Inferior parietal cortex (tissue), 1 donor: ENCODE data around the gene CMKLR1.

ENCODE experiments used
- DNase-seq: peaks from one replicate; pipeline ENCODE4 v3.0.0-alpha.2; 2016; ENCODE audit errors: extremely low spot score

CMKLR1 gene, protein sequence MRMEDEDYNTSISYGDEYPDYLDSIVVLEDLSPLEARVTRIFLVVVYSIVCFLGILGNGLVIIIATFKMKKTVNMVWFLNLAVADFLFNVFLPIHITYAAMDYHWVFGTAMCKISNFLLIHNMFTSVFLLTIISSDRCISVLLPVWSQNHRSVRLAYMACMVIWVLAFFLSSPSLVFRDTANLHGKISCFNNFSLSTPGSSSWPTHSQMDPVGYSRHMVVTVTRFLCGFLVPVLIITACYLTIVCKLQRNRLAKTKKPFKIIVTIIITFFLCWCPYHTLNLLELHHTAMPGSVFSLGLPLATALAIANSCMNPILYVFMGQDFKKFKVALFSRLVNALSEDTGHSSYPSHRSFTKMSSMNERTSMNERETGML

DNA sequence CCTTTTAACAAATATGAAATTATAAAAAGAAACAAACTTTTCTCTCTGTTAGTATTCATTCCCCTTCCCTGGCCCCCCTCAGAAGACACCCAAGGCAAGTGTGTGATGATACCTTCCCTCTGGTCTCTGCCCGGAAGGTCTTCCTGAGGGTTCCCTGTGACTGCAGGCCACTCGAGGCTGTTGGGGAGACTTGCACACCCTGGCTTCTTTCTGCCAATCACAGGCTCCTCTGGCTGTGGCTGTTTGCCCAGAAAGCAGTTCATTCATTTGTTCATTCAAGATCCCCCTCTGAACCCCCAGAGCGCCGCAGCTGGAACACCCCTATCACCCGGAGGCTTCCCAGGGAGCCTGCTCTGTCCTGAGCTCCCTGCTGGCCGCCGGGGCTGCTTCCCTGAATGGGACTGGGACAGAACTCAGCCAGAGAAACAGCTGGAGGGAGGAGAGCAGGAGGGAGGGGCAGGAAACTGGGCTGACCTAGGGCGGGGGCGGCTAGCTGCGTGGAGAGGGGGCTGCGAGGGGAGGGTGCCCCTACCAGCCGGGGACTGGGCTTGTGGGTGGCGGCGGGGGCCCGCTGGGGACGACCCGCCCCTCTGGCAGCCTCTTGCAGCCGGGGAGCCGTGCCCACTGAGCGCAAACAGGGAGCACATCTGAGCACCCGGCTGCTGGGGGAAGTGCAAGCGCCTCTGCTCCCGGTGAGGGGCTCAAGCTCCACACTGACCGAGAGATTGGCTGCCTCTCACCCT lies at the start of gene CMKLR1:
Gene CMKLR1, minus strand, starts transcription at position 397 of the 743 bp plus-strand sequence. CDS start 45,720 bp downstream, outside the sequence.
- DNase-seq, result no peak

DNA sequence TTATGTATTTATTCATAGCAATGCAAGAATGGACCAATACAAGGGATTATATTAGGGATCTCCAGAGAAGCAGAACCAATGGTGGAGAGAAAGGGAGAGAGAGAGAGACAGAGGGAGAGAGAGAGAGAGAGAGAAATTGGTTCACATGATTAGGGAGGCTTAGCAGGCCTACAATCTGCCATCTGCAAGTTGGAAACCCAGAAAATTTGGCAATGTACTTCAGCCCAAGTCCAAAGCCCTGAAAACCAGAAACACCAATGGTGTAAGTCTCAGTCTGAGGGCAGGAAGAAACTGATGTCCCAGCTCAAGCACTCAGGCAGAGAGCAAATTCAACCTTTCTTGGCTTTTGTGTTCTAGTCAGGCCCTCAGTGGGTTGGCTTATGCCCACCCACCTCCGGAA lies 48.7 kb upstream of the CMKLR1 start:
- no peak for DNase-seq

DNA sequence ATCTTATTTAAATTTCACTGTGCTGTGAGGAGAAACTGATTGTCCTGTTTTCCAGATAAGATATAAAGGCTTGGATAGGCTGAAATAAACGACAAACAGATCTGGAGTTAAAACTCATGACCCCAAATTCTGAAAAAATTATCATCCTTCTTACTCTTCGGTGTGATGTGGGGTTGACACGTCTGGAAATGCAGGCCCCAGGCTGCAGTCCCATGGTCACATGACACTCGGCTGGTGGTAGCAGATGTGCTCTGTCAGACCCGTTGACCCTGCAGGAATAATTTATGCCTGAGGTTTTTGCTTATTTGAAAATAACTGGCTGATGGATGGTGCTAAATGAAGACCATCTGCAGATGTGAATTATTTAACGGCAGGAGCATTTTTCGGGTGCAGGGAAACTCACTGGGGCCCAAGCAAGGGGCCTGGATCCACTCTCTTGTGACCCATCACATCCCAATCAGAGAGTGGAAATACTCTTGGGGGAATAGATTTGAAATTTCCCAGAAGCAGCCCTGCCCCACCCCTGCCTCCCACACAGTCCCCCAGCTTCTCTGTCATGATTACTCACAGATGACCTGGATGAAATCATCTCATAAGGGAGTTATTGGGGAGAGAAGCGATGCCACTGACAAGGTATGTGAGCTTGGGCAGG lies 47.7 kb upstream of the CMKLR1 start:
- DNase-seq, result no peak

DNA sequence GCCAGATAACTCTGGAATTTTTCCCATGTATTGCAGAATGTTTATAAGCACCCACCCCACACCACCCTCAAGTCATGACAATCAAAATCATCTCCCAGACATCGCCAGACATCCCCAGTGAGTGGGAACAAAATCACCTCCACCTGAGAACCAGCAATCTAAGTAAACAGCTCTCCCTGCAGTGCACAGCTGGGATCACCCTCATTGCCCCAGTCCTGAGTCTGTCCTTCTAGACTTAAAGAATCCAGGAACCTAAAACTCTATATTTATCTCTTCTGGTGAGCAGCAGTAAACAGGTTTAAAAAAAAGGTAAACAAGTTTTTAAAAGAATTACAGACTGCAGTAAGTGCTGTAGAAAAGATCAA lies 43.3 kb upstream of the CMKLR1 start:
- DNase-seq, result no peak

DNA sequence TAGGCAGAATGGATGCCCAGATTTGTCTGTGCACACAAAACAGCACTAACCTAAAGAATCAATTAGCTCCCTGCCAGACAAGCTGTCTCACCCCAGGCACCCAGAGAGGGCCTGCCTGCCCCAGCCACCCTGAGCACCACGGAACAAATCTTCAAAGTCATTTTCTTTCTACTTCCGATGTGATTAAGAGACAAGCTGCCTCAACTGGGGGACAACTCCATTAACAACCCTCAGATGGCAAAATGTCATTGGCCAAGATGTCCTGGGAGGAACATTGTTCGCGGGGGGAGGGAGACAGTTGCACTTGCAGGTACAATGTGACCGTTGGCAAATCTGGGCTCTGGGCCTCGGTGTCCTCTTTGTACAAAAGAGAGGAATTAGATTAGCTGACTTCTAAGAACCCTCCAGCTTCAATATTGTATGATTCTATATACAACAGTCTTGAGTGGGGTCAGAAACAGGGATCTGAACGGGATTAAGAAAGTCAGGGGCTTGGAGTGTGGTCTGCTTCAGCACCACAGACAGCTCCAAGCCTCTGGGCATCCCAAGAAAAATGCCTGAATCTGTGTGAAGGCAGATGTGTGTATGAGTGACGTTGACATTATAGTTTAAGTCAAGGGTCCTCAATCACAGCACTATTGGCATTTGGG lies 42.8 kb upstream of the CMKLR1 start:
- DNase-seq, result no peak

DNA sequence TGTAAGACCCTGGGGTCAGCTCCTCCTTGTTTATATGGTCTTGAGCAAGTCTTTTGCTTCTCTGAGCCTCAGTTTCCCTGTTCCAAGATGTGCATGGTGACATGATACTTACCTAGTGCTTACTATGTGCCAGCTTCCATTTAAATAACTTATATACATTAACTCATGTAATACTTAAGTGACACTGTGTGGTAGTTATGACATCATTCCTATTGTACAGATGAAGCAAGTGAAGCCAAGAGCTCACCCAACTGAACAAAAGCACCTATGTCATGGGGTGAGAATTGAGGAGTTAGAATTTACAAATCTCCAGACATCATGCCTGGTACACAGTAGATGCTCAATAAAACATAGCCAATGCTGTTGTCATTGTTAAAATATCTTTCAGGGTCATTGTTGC lies 41.3 kb upstream of the CMKLR1 start:
- no peak for DNase-seq

DNA sequence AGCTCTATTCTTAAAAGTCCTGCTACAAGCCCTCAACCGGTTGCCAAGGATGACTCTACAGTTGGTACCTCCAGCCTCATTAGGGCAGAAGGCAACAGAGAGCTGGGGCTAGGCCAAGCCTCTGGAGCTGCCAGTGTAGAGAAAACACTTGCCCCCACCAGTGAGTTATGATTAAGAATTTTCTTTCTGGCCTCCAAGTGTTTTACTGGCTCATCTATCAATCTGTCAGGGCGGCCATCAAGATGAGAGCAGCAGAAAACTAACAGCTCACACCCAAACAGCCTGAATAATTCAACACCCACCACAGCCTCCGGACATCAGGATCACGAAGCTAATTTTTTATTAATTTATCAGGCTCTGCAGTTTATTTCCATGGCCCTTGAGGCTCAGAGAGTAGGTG lies 40.7 kb upstream of the CMKLR1 start:
- DNase-seq, result no peak

DNA sequence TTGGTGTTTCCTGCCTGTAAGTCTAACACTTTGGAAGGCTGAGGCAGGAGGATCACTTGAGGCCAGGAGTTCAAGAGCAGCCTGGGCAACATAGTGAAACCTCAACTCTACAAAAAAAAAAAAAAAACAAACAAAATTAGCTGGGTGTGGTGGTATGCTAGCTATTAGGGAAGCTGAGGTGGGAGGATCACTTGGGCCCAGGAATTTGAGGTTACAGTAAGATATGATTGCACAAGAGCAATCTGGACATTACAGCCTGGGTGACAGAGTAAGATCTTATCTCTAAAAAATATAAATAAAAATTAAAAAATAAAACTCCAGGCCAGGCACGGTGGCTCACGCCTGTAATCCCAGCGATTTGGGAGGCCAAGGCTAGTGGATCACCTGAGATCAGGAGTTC lies 39.8 kb upstream of the CMKLR1 start:
- DNase-seq, result no peak

DNA sequence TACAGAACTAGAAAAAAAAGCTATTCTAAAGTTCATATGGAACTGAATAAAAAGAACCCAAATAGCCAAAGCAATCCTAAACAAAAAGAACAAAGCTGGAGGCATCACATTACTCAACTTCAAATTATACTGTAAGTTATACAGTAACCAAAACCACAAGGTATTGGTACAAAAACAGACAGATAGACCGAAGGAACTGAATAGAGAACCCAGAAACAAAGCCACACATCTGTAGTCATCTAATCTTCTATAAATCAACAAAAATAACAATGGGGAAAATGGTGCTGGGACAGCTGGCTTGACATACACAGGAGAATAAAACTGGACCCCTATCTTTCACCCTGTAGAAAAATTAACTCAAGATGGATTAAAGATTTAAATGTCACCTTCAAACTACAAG lies 38.1 kb upstream of the CMKLR1 start:
- no peak for DNase-seq

DNA sequence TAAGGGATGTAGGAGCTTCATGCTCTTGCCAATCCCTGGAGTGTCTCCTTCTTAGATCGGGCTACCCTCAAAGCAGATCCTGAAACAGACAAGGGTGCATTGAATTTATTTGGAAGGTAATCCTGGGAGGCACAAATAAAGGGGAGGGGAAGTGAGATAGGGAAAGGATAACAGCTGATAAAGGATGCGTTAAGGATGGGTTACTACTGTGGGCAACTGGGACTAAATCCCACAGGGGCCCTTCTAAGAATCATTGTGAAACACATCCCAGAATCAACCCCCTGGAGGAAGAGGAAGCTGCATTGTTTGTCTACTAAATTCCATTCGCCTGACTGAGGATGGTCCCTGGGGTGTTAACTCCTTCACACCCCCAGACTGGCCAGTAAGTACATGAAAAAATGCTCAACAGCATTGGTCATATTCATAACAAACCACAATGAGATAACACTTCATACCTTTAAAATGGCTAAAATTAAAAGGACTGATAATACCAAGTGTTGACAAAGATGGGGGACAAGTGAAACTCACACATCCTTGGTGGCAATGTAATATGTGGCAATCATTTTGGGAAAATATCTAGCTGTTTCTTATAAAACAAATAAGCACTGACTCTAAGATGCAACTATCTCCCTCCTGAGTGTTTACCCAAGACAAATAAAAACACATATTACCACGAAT lies 37.0 kb upstream of the CMKLR1 start:
- no peak for DNase-seq

DNA sequence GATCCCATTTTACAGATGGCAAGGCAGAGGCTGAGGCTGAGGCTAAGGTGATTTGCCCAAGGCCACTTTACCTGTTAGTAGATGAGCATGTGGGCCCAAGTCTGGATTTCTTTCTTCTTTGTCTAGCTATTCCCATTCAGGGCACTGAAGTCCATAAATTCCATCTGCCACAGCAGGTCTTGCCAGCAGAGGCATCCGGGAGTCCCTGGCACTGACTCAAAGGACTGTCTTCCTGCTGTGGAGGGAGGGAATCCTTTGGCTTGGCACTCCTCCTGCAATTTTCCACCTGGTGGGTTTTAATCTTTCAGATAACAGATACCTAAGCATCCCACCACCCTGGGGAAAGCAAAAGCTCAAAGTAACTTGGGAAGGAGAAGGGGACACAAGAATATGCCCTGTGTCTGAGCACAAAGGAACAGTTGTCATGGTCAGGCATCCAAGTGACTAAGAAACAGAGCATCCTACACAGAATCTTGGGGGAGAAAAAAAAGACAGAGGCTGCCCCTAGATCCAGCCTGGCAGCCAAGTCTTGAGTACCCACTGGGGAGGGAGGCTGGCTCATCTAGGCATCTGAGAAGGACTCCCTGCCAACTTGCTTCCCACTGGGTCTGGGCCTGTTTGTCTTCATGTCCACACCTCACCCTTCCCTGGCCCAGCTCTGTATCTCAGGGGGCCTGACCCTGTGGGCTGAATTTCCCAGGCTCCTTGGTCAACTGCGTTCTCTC lies 35.6 kb upstream of the CMKLR1 start:
- DNase-seq, result peak; percentile 22

DNA sequence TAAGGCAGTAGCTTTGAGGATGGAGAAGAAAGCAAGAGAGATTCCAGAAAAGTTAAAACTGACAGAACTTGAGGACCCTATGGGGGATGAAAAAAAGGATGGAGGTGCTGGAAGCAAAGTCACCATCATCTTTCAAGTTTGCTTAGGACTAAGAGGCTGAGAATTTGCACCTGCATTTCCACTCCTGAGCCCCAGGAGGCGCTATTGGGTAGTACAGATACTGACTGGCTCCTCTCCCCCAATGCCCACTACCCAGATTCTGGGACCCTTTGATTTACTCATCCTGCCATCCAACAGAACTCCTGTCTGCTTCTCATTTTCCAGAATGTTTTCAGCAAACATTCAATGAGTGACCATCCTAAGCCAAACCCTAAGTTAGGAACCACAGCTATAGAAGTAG lies 34.0 kb upstream of the CMKLR1 start:
- DNase-seq, result no peak

DNA sequence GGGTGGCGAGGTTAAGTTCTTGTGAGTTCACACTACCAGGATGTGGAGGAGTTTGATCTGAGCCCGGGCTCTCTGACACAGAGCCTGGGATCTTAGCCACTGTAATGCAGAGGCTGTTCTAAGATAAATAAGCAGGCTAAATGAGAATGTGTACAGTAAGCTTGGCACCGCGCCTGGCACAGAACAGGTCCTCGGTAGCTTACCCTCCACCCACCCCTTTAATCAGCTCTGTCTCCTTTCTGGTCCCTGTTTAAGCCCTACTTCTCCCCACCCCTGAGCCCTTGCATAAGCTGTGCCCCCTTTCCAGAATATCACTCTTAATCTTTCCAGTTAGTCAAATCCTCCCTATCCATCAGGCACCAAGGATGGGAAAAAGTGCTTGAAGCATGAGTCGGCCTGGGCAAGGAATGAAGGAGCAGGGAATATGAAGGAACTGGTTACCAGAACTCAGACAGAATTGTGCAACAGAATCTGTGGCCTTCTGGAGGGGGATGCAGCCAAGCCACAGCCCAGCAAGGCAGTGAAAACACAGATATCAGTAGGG lies 32.8 kb upstream of the CMKLR1 start:
- no peak for DNase-seq

DNA sequence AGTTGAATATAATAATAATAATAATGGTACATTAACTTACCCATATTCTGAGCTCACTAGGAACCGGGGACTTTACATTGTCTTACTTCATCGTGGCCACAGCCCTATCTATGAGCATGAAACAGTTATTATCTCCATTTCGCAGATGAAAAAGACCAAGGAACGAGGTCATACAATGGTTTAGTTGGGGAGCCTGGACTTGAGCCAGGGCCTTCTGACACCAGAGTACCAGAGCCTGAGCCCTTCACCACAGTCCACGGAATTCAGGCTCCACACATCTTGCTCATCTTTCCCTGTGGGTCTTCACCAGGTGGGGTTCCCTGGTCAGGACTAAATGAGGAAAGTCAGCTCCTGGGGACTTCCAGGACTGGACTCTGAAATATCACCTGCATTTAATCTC lies 31.3 kb upstream of the CMKLR1 start:
- DNase-seq, result no peak

DNA sequence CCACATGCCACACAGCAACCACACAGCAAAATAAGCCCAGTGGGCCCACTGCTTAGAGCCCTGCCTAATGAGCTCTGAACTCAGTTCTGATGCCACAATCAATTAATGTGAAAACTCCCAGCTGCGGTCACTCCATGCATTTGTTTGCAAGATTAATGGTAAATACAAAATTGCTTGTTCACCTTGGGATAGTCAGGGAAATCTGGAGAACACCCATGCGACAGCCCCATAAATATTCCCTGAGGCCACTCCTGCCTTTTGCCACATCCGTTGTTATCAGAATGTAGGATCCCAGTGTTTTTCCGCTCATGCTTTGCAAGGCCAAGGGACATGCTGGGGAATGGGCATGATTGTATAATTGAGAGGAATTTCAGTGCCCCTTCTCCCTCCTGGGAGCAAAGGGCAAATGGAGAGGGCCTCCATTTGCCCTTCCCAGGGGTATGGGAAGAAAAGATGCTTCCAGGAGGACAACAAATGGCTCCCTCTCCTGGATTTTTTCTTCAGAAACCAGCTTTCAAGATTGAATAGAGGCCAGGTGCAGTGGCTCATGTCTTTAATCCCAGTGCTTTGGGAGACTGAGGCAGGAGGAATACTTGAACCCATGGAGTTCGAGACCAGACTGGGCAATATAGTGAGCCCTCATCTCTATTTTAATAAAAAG lies 30.8 kb upstream of the CMKLR1 start:
- no peak for DNase-seq

DNA sequence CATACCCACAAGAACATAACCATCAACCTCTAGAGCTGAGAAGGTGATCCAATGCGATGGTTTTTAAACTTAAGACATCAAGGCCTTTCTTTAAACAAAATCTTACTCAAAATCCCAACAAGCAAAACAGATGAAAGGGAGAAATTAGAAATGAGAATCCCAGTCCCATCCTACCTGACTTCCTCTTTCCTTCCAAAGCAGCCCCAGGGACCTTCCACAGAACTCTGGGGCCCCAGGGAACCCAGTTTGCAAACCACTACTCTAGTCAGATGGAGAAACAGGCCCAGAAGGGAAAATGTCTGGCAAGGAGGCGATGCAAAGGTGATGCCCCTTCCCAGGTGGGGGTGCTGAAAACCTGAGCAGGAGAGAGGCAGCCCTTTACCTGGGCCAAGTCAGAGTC lies 29.0 kb upstream of the CMKLR1 start:
- no peak for DNase-seq

DNA sequence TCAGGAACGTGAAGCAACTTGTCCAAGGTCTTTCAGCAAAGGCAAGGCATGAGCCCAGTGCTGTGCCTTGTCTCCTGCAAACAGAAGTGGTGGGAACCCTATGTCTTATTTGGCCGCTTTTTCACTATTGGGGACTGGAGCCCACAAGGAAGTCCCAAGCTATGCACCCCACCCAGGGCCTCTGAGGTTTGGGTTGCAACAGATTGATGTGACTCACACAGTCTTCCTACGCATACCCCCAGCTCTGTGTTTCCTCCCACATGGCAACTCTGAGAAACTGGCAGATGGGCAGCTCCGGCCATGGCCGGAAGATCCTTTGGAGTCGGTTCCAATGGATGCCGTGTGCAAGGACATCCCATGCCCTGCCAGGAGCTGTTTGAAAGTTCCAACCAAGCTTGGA lies 28.3 kb upstream of the CMKLR1 start:
- peak; percentile 34 for DNase-seq

DNA sequence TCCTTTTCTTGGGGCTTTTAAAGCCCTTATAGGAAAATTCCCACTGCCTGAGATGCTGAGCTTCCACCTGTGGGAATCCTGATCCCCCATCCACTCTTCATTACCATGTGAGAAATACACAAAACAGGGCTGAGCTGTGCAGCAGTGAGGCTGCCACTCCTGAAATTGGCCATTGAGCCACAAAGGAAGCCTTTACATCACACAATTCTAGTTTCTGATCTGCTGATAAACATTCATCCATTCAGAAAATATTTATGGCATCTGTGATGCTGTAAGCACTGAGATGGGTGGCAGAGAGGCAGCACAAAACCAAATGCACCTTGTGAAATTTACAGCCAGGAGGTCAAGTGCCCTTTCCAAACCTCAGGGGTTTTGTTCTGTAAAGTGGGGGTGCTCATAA lies 26.2 kb upstream of the CMKLR1 start:
- DNase-seq, result no peak

DNA sequence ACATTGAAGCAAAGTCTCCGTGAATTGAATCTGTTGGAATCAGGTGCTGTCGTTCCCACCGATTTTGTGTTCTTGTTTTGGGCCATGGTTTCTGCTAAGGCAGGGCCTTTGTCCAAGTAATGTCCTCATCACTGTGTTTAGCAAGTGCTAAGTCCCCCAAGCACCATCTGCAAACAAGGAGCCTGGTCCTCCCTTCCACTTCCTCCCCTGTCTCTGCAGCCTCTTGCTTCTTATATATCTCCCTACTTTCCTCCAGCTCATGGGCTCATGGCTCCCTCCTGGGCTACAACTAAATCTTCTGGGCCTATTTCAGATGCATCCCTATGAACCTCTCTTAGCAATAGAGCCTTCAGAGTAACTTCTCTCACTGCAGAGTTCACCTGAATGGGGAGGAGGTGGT lies 25.8 kb upstream of the CMKLR1 start:
- DNase-seq, result no peak

DNA sequence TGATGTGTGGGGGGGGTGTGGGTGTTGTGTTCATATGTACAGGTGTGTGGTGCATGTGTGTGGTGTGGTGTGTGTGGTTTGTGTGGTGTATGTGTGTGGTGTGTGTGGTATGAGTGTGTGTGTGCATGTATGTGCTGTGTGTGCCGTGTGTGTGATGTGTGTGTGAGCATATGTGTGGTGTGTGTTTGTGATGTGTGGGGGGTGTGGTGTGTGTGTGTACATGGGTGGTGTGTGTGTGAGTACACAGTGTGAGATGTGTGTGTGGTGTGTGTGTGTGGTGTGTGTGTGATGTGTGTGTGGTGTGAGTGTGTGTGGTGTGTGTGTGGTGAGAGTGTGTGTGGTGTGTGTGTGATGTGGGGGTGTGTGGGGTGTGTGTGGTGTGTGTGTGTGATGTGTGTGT lies 24.5 kb upstream of the CMKLR1 start:
- no peak for DNase-seq
